Gastrocnemius medialis (tissue), 4 donors: ENCODE results near the gene DLEC1. TPM values are rescaled to one million over a fixed set of nuclear protein-coding genes. Genes with fewer than 3 reads are reported as not detected.
A peak's percentile ranks its signal among the peaks of the same experiment; 100 is the strongest.
"Not testable (repeated sequence)": the region's sequence is repeated elsewhere in the genome, so short reads cannot be mapped to it uniquely, and the experiment has no call there.

Source experiments
- ATAC-seq, 2 donors: fragments of 150-250 bp; one replicate each; pipeline ENCODE4 v1.9.1; 2016
- DNase-seq, 2 donors: peaks; one replicate each; pipeline ENCODE4 v3.0.0-alpha.2; 2019
- H3K27ac ChIP-seq, 4 donors: fragments of 200-600 bp; sonication (generic); 1 replicate in 1 of 4; 2 replicates in 3 of 4; pipeline ENCODE4 v1.5.1; 2016 to 2018; ENCODE audit warnings: mild to moderate bottlenecking in 2 of 4, moderate library complexity in 1 of 4
- H3K27me3 ChIP-seq, 3 donors: fragments of 200-600 bp; sonication (generic) in 2 of 3; 1 replicate in 1 of 3; 2 replicates in 2 of 3; pipeline versions ENCODE4 v1.5.1 to v1.6.0; 2016 to 2019; ENCODE audit warnings: mild to moderate bottlenecking in 1 of 3, moderate library complexity in 1 of 3
- H3K36me3 ChIP-seq, 2 donors: fragments of 200-600 bp; sonication (generic) in 1 of 2; one replicate each; pipeline ENCODE4 v1.5.1; 2017 to 2018
- H3K4me1 ChIP-seq, 2 donors: fragments of 200-600 bp; sonication (generic) in 1 of 2; one replicate each; pipeline ENCODE4 v1.5.1; 2016 to 2017; ENCODE audit warnings: mild to moderate bottlenecking in 2 of 2
- H3K4me3 ChIP-seq, 4 donors: fragments of 200-600 bp; sonication (generic) in 3 of 4; 1 replicate in 1 of 4; 2 replicates in 3 of 4; pipeline ENCODE4 v1.5.1; 2016 to 2019; ENCODE audit warnings: mild to moderate bottlenecking in 2 of 4
- H3K9me3 ChIP-seq, 3 donors: fragments of 200-600 bp; sonication (generic) in 2 of 3; 1 replicate in 1 of 3; 2 replicates in 2 of 3; pipeline ENCODE4 v1.5.1; 2016 to 2019
- CTCF ChIP-seq, 5 experiments: fragments of 450-650 bp in 3 of 5; fragments of 200-600 bp in 2 of 5; sonication (generic) in 2 of 5; IDR thresholded peaks in 4 of 5; conservative IDR thresholded peaks in 1 of 5; 1 replicate in 4 of 5; 2 replicates in 1 of 5; pipeline ENCODE4 v1.5.1; 2016 to 2019; ENCODE audit warnings: antibody characterized with exemption in 5 of 5, mild to moderate bottlenecking in 3 of 5, moderate library complexity in 3 of 5
- POLR2A ChIP-seq, 2 donors: fragments of 450-650 bp; IDR thresholded peaks; one replicate each; pipeline ENCODE4 v1.6.1; 2017; ENCODE audit warnings: antibody characterized with exemption in 2 of 2, mild to moderate bottlenecking in 2 of 2, moderate library complexity in 2 of 2
- in situ Hi-C, 4 donors: fragments of 200-750 bp; cut with MboI; loops; one replicate each; pipeline versions ENCODE4 v1.15.0 to v1.8.0; 2017; ENCODE audit warnings: low sequenced_read_pairs in 4 of 4
- intact Hi-C: fragments of 100-400 bp; cut with DNase I; formaldehyde crosslinking; loops from one replicate; pipeline ENCODE4 v1.15.1; 2023; ENCODE audit warnings: low total_unique reads
- total RNA-seq, 4 donors: library from RNA; depleted of rRNA; stranded (reverse); fragments of >200 nt; gene quantifications; one replicate each; pipeline versions ENCODE4 v1.1.0 to v1.2.3, GENCODE V29; 2016

The DLEC1 gene
- total RNA-seq, 4 donors from 2014 or later: not detected

DNA sequence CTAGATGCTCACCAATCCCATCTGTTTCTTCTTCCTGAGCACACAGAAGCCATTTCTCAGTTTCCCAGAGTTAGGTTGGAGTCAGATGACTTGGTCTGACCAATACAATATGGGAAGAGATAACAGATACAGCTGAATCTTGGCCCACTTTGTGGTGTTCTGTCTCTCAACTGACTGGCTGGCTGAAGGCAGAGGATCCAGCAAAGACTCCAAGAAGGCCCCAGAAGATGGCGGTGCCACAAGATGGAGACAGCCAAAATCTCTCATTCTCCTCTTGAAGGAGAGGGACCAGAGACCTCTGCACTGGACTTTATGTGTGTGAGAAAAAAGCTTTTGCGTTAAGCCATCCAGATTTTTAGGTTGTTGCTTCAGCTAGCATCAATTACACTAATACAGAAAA is 118.1 kb downstream of the DLEC1 start:
- ATAC-seq: no peak
- Histone ChIP-seq H3K4me1 (no peaks in the 10 kb centered on the region), H3K4me3 (no peak overlapping the region), H3K9me3 (no peaks in the 10 kb centered on the region), H3K27me3 (no peaks in the 10 kb centered on the region), H3K27ac (no peak overlapping the region), H3K36me3 (no peaks in the 10 kb centered on the region)
- TF ChIP-seq POLR2A (IDR thresholded peaks at IDR 0.05) (no peak), CTCF (IDR thresholded peaks at IDR 0.05 in 4 of 5, conservative IDR thresholded peaks at IDR 0.05 in 1 of 5) (no peak)
- DNase-seq: no peak
- intact Hi-C loops (no loop called here), in situ Hi-C loops (no loop called here)

DNA sequence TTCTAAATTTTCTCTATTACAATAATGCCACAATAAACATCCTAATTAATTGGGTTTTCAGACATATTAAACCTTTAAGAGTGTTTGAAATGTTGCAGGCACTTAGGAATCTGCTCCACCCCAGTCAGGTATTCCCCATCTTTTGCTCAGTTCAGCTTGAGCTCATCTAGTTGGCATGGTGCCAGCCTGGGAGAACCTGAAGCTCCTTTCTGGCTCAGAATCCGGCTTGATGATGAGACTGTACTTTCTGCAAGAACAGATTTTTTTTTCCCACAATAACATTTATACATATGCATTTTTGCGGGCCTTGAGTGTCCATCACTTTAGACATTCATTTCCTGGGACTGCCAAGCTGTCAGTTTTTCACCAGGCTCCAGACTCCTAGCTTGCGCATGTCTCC is 118.6 kb downstream of the DLEC1 start:
- in situ Hi-C loops (no loop called here), intact Hi-C loops (no loop called here)
- no peak overlapping the region for H3K4me3 ChIP-seq
- TF ChIP-seq CTCF (IDR thresholded peaks at IDR 0.05 in 4 of 5, conservative IDR thresholded peaks at IDR 0.05 in 1 of 5): no peak
- TF ChIP-seq POLR2A (IDR thresholded peaks at IDR 0.05): no peak
- ATAC-seq (no peak), DNase-seq (no peak)
- no peaks in the 10 kb centered on the region for H3K27me3 ChIP-seq
- H3K27ac ChIP-seq: no peak overlapping the region
- H3K36me3 ChIP-seq: no peaks in the 10 kb centered on the region
- H3K4me1 ChIP-seq: no peaks in the 10 kb centered on the region
- no peaks in the 10 kb centered on the region for H3K9me3 ChIP-seq

GRCh38 chr3:38158472-38158871 is 119.5 kb downstream of the DLEC1 start:
- Histone ChIP-seq H3K4me3 (no peak overlapping the region), H3K9me3 (no peaks in the 10 kb centered on the region), H3K36me3 (no peaks in the 10 kb centered on the region), H3K4me1 (no peaks in the 10 kb centered on the region), H3K27ac (no peak overlapping the region), H3K27me3 (no peaks in the 10 kb centered on the region)
- in situ Hi-C loops: no loop called here
- TF ChIP-seq POLR2A (IDR thresholded peaks at IDR 0.05) (no peak), CTCF (IDR thresholded peaks at IDR 0.05 in 4 of 5, conservative IDR thresholded peaks at IDR 0.05 in 1 of 5) (no peak)
- no peak for DNase-seq
- ATAC-seq: no peak
- intact Hi-C loops: no loop called here

GRCh38 chr3:38160704-38161103 is 121.7 kb downstream of the DLEC1 start:
- H3K36me3 ChIP-seq, in situ Hi-C loops, H3K9me3 ChIP-seq, DNase-seq, H3K4me3 ChIP-seq, H3K27me3 ChIP-seq, ATAC-seq, H3K4me1 ChIP-seq, H3K27ac ChIP-seq: not testable (repeated sequence)
- intact Hi-C loops: loop anchor here (10.0 kb wide), 1 partner anchor 1166 kb away; the partner anchor contains the start of genes EPM2AIP1 and MLH1

DNA sequence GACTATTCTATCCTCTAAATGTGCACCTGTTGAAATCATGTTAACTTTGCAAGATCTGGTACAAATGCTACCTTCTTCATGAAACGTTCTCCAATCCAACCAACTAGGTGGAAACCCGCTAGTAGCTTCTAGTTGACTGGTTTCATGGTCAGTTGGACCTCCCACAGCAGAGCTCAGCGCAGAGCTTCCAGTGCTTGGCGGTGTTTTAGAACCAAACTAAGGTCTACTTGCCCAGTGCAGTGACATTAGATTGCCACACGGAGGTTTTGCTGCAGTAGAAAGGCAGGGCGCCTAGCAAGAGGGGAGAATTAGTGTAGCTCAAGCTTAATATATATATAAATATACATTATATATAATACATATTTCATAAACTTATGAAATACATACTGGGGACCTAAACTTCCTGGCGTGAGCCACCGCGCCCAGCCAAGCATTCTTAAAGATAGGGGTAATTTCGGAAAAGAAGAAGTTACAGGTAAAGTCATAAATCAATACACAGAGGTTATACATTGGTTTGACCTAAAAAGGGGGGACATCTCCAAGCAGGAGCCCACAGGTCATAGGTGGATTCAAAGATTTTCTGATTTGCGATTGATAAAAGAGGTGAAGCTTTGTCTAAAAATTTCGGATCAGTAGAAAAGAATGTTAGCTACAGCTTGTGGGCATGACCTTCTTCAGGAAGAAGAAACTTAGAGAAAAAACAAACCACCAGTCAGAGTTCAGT is 124.3 kb downstream of the DLEC1 start:
- no peaks in the 10 kb centered on the region for H3K36me3 ChIP-seq
- H3K4me3 ChIP-seq: no peak overlapping the region
- peaks cover 22 to 23% of the 10 kb centered on the region in 2 donors for H3K4me1 ChIP-seq
- intact Hi-C loops: loop anchor here (10.0 kb wide), 1 partner anchor 1168 kb away; the partner anchor contains the start of genes EPM2AIP1 and MLH1
- H3K9me3 ChIP-seq: no peaks in the 10 kb centered on the region
- no peak for TF ChIP-seq CTCF (IDR thresholded peaks at IDR 0.05 in 4 of 5, conservative IDR thresholded peaks at IDR 0.05 in 1 of 5)
- no peak for TF ChIP-seq POLR2A (IDR thresholded peaks at IDR 0.05)
- no peaks in the 10 kb centered on the region for H3K27me3 ChIP-seq
- ATAC-seq (no peak), DNase-seq (no peak)
- in situ Hi-C loops: no loop called here
- H3K27ac ChIP-seq: peak overlapping the region in 2 of 4 donors; percentile 94 to 99
